CD4-positive, alpha-beta T cell treated with Interleukin-2 at 100 ng/mL for 4 hours (primary cell): ENCODE data around the gene GRHL1.

Experiments
- DNase-seq: peaks from one replicate; pipeline ENCODE4 v3.0.0-alpha.2; 2020; ENCODE audit warnings: low spot score

GRHL1 gene

GRCh38 chr2:9994462-9994861, 43.0 kb downstream of the GRHL1 start:
- DNase-seq = no peak

- no peak for DNase-seq
Measured at GRCh38 chr2:9995059-9995458, 43.6 kb downstream of the GRHL1 start.

GRCh38 chr2:9996321-9996720, 44.8 kb downstream of the GRHL1 start:
- no peak for DNase-seq

- DNase-seq = no peak
Measured at GRCh38 chr2:9997936-9998335, 46.4 kb downstream of the GRHL1 start.

GRCh38 chr2:9998916-9999654, 47.6 kb downstream of the GRHL1 start:
- no peak for DNase-seq

GRCh38 chr2:9999693-10000092, 48.2 kb downstream of the GRHL1 start:
- no peak for DNase-seq

GRCh38 chr2:10000541-10000940, 49.0 kb downstream of the GRHL1 start:
- DNase-seq = no peak

GRCh38 chr2:10001586-10001985, 50.1 kb downstream of the GRHL1 start:
- no peak for DNase-seq

GRCh38 chr2:10002109-10002508, 50.6 kb downstream of the GRHL1 start:
- no peak for DNase-seq

- no peak for DNase-seq
Measured at GRCh38 chr2:10002681-10003080, 51.2 kb downstream of the GRHL1 start.

GRCh38 chr2:10003206-10004125, 52.0 kb downstream of the GRHL1 start:
- DNase-seq = no peak

GRCh38 chr2:10004401-10004800, 52.9 kb downstream of the GRHL1 start:
- no peak for DNase-seq

GRCh38 chr2:10004836-10005235, 53.3 kb downstream of the GRHL1 start:
- no peak for DNase-seq

GRCh38 chr2:10005461-10006235, 54.2 kb downstream of the GRHL1 start:
- DNase-seq = no peak

GRCh38 chr2:10006236-10007161, 55.0 kb downstream of the GRHL1 start:
- DNase-seq = no peak

- DNase-seq = no peak
Measured at GRCh38 chr2:10007435-10007834, 55.9 kb downstream of the GRHL1 start.

- DNase-seq = no peak
Measured at GRCh38 chr2:10007921-10008808, 56.7 kb downstream of the GRHL1 start.

- DNase-seq = no peak
Measured at GRCh38 chr2:10008809-10009176, 57.3 kb downstream of the GRHL1 start.

GRCh38 chr2:10009271-10009810, 57.8 kb downstream of the GRHL1 start:
- DNase-seq = no peak
